Epithelial cell of esophagus (primary cell): ENCODE data around the gene KIF17.

Source experiments
- DNase-seq: peaks from one replicate; pipeline ENCODE4 v3.0.0; 2010; ENCODE audit warnings: low read depth
- H3K4me3 ChIP-seq: 2 replicates; pipeline ENCODE4 v1.5.1; 2011; ENCODE audit warnings: mild to moderate bottlenecking, low read length, control low read depth
- CTCF ChIP-seq: IDR thresholded peaks from 2 replicates; pipeline ENCODE4 v1.5.1; 2011; ENCODE audit warnings: low read depth, mild to moderate bottlenecking, low read length, control low read depth, inconsistent platforms; ENCODE audit not compliant: insufficient read depth; ENCODE audit errors: missing control alignments

The KIF17 gene

DNA sequence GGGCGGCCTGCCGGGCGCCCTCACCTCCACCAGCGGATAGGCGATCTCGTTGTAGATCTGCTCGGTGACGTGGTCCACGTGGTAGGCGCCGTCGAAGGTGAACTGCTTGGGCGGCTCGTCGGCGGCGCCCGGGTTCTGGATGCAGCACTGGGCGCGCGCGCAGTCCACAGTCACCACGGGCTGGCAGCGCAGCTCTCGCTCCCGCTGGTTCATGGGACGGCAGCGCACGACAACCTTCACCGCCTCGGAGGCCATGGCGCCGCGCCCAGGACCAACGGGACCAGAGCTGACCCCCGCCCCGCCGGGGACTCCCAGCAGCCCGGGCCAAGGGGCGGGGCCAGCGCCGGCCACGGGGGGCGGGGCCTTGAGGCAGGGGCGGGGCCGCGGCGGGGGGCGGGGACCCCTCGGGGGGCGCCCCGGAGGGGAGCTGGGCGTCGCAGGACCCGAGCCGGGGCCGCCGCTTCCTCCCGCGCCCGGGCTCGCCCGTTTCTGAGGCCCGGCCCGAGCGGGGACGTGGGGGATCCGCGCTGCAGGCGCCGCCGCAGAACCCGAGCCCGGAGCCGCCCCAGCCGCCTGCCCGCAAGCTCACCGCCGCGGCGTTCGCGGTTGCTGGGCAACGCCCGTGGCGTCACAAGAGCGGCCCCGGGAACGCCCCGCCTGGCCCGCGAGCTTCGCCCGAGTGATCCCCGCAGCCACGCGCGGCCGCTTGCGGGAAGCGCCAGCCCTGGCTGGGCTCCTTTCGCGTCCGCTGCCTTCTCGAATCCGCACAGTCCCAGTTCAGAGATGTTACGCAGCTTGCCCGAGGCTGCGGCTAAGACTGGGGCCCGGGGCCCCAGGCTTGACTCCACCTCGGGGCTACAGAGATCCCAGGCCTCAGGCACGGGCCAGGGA, at the start of gene KIF17:
KIF17 (minus strand) TSS at position 556 of the 891 bp plus-strand sequence; CDS start at position 255, 301 bp downstream.
- peak; percentile 78 for DNase-seq
- peak within 1 kb of the TSS; percentile 30 for H3K4me3 ChIP-seq
- no peak for TF ChIP-seq CTCF

- no peak overlapping the region for H3K4me3 ChIP-seq
- no peak for TF ChIP-seq CTCF
- no peak for DNase-seq
Measured at GRCh38 chr1:20767271-20767670, 49.5 kb upstream of the KIF17 start.

DNA sequence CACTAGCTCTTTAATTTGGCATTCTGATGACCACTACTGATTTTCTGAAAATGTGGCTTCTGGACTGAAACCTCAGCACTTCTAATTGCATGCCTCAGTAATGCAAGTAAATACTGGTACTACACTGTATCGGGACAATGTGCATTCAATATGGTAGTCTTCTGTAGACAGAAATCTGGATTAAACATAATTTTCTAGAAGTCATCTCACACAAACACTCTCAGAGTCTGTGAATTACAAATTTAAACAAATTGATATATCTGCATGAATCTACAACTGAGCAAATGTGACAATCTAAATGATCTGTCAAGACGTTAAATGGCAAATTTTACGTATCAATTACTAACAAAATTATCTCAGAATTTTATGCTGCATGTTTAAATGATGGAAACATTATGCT, 45.6 kb upstream of the KIF17 start:
- H3K4me3 ChIP-seq: no peak overlapping the region
- TF ChIP-seq CTCF: no peak
- no peak for DNase-seq

DNA sequence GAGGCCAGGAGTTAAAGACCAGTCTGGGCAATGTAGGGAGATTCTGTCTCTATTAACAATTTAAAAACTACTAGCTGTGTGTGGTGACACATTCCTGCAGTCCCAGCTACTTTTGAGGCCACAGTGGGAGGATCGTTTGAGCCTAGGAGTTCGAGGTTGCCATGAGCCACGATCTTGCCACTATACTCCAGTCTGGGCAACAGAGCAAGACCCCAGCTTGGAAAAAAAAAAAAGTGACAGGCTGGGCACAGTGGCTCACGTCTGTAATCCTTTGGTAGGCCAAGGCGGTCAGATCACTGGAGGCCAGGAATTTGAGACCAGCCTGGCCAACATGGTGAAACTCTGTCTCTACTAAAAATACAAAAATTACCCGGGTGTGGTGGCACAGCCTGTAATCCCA, 42.5 kb upstream of the KIF17 start:
- DNase-seq: no peak
- no peak overlapping the region for H3K4me3 ChIP-seq
- TF ChIP-seq CTCF: no peak

DNA sequence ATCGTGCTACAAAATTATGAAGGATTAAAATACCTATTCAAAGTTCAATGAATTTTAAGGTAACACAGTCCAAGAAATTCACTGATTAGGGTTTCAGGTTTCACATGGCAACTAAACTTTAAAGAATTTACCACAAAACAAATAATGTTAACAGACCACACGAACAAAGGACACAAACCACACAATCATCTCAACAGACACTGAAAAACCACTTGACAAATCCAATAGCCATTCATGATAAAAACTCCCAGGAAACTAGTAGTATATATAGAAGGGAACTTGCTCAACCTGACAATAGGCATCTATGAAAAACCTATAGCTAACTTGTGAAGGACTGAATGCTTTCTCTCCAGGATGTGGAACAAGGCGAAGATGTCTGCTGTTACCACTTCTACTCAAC, 35.8 kb upstream of the KIF17 start:
- DNase-seq: no peak
- H3K4me3 ChIP-seq: no peak overlapping the region
- TF ChIP-seq CTCF: no peak

GRCh38 chr1:20751462-20751990, 33.7 kb upstream of the KIF17 start:
- no peak for TF ChIP-seq CTCF
- no peak overlapping the region for H3K4me3 ChIP-seq
- no peak for DNase-seq
